ENCODE data around the gene CFAP299. TPM values are rescaled to one million over a fixed set of nuclear protein-coding genes. Genes with fewer than 3 reads are reported as not detected.
A peak's percentile ranks its signal among the peaks of the same experiment; 100 is the strongest.

CFAP299 gene
- total and polyA plus RNA-seq, 2 donors (not counting 3 experiments of a cell fraction or from before 2014, with no cell fraction given), result not detected

DNA sequence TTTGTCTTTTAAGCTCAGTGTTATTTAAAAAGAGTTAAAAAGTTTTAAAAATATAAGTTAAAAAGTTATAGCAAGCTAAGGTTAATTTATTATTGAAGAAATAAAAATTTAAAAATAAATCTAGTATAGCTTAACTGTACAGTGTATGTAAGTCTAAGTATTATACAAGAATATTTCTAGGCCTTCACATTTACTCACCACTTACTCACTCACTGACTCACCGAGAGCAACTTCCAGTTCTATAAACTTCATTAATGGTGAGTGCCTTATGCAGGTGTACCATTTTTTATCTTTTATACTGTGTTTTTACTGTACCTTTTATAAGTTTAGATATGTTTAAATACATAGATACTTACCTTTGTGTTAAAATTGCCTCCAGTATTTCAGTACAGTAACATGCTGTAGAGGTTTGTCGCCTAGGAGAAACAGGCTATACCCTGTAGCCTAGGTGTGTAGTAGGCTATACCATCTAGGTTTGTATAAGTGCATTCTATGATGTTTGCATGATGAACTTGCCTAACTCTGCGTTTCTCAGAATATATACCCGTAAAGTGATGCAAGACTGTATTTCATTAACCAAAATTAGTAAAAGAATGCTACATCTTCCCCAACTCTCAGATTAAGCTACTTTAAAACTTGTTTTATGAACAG, 202.9 kb downstream of the CFAP299 start:
- H3K9ac ChIP-seq (replicated peaks; ENCODE audit: extremely low read depth, insufficient read depth, low read length), result no peak overlapping the region
- CTCF ChIA-PET, result interaction anchor here (1.3 kb wide), 1 partner anchor 12 kb away, joined by 4 read pairs; no protein-coding TSS in a partner anchor
- FAIRE-seq, result no peak

DNA sequence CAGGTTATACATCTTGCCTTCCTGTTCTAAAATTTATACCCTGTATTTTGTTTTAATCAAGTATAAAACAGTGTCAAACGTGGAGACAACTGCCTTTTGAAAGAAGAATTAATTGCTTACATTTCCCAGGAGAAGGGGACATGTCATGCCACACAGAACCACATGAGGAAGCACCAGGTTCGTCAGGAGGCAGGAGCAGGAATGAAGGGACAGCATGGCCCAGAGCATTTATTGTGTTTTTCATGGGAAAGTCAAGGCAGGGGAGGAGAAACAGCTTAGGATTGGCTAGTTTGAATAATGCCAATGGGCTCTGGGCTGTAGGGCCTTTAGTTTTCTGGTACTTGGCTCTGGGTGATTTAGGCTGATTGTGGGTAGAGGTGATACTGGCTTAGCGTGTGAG, 203.7 kb downstream of the CFAP299 start:
- POLR2A ChIA-PET, result no interaction called here
- DNase-seq (ENCODE audit: low read depth, low spot score), result no peak

More for the DNA sequence above, 202.9 kb downstream of the CFAP299 start:
- no TSS peak for BruUV-seq (replicated peaks)
- H3K79me2 ChIP-seq (ENCODE audit: control insufficient read depth, insufficient read depth, low read length), result no peaks in the 10 kb centered on the region
- H3K4me3 ChIP-seq (replicated peaks in 1 of 3; ENCODE audit: insufficient read depth in 1 of 3, low read depth in 1 of 3, low read length in 3 of 3), result no peak overlapping the region
- H4K20me1 ChIP-seq (replicated peaks; ENCODE audit: control insufficient read depth, extremely low read depth, insufficient read depth, low read length), result no peaks in the 10 kb centered on the region
- H3K9me1 ChIP-seq (replicated peaks; ENCODE audit: control insufficient read depth, extremely low read depth, insufficient read depth, low read length), result no peaks in the 10 kb centered on the region
- H3K27ac ChIP-seq (ENCODE audit: insufficient read depth, low read depth, low read length), result no peak overlapping the region
- intact Hi-C loops (cut with micrococcal nuclease), result no loop called here
- H3K27me3 ChIP-seq (ENCODE audit: control insufficient read depth in 2 of 2, insufficient read depth in 2 of 2, low read length in 2 of 2), result no peaks in the 10 kb centered on the region
- no peaks in the 10 kb centered on the region for H3K9me3 ChIP-seq (replicated peaks; ENCODE audit: control insufficient read depth, insufficient read depth, low read length)
- H3K4me2 ChIP-seq (ENCODE audit: insufficient read depth, low read length), result no peak overlapping the region
- no peaks in the 10 kb centered on the region for H3K4me1 ChIP-seq (ENCODE audit: control insufficient read depth, extremely low read depth, insufficient read depth, low read length)
- dilution Hi-C loops (cut with MboI; ENCODE audit: extremely low pct_ligation_motif_present, low sequenced_read_pairs), result no loop called here
- no peak for DNase-seq (ENCODE audit: low read depth, low spot score)
- POLR2A ChIA-PET, result no interaction called here
- TF ChIP-seq JUN (IDR thresholded peaks at IDR 0.05; ENCODE audit: borderline replicate concordance, insufficient read depth, insufficient read length, low read depth) (no peak), FOS (IDR thresholded peaks at IDR 0.05; ENCODE audit: borderline replicate concordance, insufficient read depth, low read length) (peak; percentile 18), MYC (IDR thresholded peaks at IDR 0.05; ENCODE audit: low read depth, low read length) (no peak), POLR2AphosphoS5 (IDR thresholded peaks at IDR 0.05; ENCODE audit: insufficient read depth, low read depth, low read length) (no peak)
- no peaks in the 10 kb centered on the region for H3K36me3 ChIP-seq (ENCODE audit: control insufficient read depth in 2 of 2, extremely low read depth in 1 of 2, insufficient read depth in 2 of 2, low read length in 2 of 2)
- no peak overlapping the region for H2AFZ ChIP-seq (ENCODE audit: low read depth, low read length)

More for the DNA sequence above, 203.7 kb downstream of the CFAP299 start:
- intact Hi-C loops (cut with micrococcal nuclease), result no loop called here
- Histone ChIP-seq H3K27me3 (ENCODE audit: control insufficient read depth in 2 of 2, insufficient read depth in 2 of 2, low read length in 2 of 2) (no peaks in the 10 kb centered on the region), H3K9me1 (replicated peaks; ENCODE audit: control insufficient read depth, extremely low read depth, insufficient read depth, low read length) (no peaks in the 10 kb centered on the region), H3K79me2 (ENCODE audit: control insufficient read depth, insufficient read depth, low read length) (no peaks in the 10 kb centered on the region), H3K27ac (ENCODE audit: insufficient read depth, low read depth, low read length) (no peak overlapping the region), H3K4me3 (replicated peaks in 1 of 3; ENCODE audit: insufficient read depth in 1 of 3, low read depth in 1 of 3, low read length in 3 of 3) (no peak overlapping the region), H3K9ac (replicated peaks; ENCODE audit: extremely low read depth, insufficient read depth, low read length) (no peak overlapping the region), H2AFZ (ENCODE audit: low read depth, low read length) (no peak overlapping the region), H3K4me2 (ENCODE audit: insufficient read depth, low read length) (no peak overlapping the region), H3K36me3 (ENCODE audit: control insufficient read depth in 2 of 2, extremely low read depth in 1 of 2, insufficient read depth in 2 of 2, low read length in 2 of 2) (no peaks in the 10 kb centered on the region), H3K9me3 (replicated peaks; ENCODE audit: control insufficient read depth, insufficient read depth, low read length) (no peaks in the 10 kb centered on the region), H3K4me1 (ENCODE audit: control insufficient read depth, extremely low read depth, insufficient read depth, low read length) (no peaks in the 10 kb centered on the region), H4K20me1 (replicated peaks; ENCODE audit: control insufficient read depth, extremely low read depth, insufficient read depth, low read length) (no peaks in the 10 kb centered on the region)
- dilution Hi-C loops (cut with MboI; ENCODE audit: extremely low pct_ligation_motif_present, low sequenced_read_pairs), result no loop called here
- FAIRE-seq, result no peak
- TF ChIP-seq, protein P1, sequence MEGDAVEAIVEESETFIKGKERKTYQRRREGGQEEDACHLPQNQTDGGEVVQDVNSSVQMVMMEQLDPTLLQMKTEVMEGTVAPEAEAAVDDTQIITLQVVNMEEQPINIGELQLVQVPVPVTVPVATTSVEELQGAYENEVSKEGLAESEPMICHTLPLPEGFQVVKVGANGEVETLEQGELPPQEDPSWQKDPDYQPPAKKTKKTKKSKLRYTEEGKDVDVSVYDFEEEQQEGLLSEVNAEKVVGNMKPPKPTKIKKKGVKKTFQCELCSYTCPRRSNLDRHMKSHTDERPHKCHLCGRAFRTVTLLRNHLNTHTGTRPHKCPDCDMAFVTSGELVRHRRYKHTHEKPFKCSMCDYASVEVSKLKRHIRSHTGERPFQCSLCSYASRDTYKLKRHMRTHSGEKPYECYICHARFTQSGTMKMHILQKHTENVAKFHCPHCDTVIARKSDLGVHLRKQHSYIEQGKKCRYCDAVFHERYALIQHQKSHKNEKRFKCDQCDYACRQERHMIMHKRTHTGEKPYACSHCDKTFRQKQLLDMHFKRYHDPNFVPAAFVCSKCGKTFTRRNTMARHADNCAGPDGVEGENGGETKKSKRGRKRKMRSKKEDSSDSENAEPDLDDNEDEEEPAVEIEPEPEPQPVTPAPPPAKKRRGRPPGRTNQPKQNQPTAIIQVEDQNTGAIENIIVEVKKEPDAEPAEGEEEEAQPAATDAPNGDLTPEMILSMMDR (IDR thresholded peaks at IDR 0.05; ENCODE audit: extremely low read depth in 1 of 2, insufficient read depth in 1 of 2, low read depth in 1 of 2, low read length in 2 of 2), result no peak
- TF ChIP-seq MYC (IDR thresholded peaks at IDR 0.05; ENCODE audit: low read depth, low read length) (no peak), EZH2 (IDR thresholded peaks at IDR 0.05; ENCODE audit: borderline replicate concordance, low read depth, low read length, severe bottlenecking) (no peak), FOS (IDR thresholded peaks at IDR 0.05; ENCODE audit: borderline replicate concordance, insufficient read depth, low read length) (no peak), POLR2AphosphoS5 (IDR thresholded peaks at IDR 0.05; ENCODE audit: insufficient read depth, low read depth, low read length) (no peak), POLR2A (IDR thresholded peaks at IDR 0.05; ENCODE audit: low read depth, low read length) (no peak), JUN (IDR thresholded peaks at IDR 0.05; ENCODE audit: borderline replicate concordance, insufficient read depth, insufficient read length, low read depth) (no peak), GATA2 (IDR thresholded peaks at IDR 0.05; ENCODE audit: insufficient read depth, insufficient read length, low read depth, low read length) (no peak)
- TF ChIP-seq, protein P2, sequence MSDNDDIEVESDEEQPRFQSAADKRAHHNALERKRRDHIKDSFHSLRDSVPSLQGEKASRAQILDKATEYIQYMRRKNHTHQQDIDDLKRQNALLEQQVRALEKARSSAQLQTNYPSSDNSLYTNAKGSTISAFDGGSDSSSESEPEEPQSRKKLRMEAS (IDR thresholded peaks at IDR 0.05; ENCODE audit: insufficient read depth, insufficient read length), result no peak
- no TSS peak for BruUV-seq (replicated peaks)
- CTCF ChIA-PET, result interaction anchor here (0.9 kb wide), 1 partner anchor 10 kb away, joined by 4 read pairs; no protein-coding TSS in a partner anchor

All from endothelial cell of umbilical vein (primary cell).